ENCODE data around the gene ELOA. TPM values are rescaled to one million over a fixed set of nuclear protein-coding genes. Genes with fewer than 3 reads are reported as not detected.

Gene ELOA
- total and polyA plus RNA-seq, 2 of the 13 experiments (the other 11 are each of a cell fraction or from before 2014, with no cell fraction given), result 14.2 to 28.5 TPM

DNA sequence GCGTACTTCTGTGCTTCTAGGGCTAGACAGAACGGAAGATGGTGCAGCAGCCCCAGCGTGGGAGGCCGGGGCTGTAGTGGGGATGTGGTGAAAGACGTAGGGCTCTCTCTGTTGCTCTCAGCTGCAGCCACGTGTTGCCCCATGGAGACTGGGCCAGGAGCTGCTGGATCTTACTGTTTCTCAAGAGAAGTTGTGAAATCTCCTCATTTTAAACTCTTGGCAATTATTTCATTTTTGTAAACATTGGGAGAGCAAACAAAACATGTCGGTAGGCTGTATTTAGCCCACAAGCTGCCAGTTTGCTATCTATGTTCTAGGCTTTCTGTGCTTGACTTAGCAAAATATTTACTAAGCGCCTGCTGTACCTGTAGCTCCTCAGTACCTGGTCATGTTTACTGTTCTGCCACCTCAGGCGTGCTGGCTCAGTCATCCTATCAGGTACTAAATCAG is 15.9 kb upstream of the ELOA start (continued):
- TF ChIP-seq, protein P1, sequence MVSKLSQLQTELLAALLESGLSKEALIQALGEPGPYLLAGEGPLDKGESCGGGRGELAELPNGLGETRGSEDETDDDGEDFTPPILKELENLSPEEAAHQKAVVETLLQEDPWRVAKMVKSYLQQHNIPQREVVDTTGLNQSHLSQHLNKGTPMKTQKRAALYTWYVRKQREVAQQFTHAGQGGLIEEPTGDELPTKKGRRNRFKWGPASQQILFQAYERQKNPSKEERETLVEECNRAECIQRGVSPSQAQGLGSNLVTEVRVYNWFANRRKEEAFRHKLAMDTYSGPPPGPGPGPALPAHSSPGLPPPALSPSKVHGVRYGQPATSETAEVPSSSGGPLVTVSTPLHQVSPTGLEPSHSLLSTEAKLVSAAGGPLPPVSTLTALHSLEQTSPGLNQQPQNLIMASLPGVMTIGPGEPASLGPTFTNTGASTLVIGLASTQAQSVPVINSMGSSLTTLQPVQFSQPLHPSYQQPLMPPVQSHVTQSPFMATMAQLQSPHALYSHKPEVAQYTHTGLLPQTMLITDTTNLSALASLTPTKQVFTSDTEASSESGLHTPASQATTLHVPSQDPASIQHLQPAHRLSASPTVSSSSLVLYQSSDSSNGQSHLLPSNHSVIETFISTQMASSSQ (IDR thresholded peaks at IDR 0.05; ENCODE audit: low read depth), result 0 out of 2 replicates have a peak, but pooled peaks have one; percentile 51
- TF ChIP-seq, protein P1 (CRISPR knock-in tag; IDR thresholded peaks at IDR 0.05; ENCODE audit: borderline replicate concordance), result peak; percentile 60; the same call in 1 of the 2 replicates
- TF ChIP-seq TEAD3 (CRISPR knock-in tag; optimal IDR thresholded peaks at IDR 0.05; ENCODE audit: borderline replicate concordance) (peak; percentile 21), POLR2AphosphoS5 (IDR thresholded peaks at IDR 0.05; ENCODE audit: low read depth, low read length) (no peak), ZFP36 (IDR thresholded peaks at IDR 0.05; ENCODE audit: borderline replicate concordance, low read depth, low read length, partially characterized antibody) (no peak), THAP11 (CRISPR knock-in tag; IDR thresholded peaks at IDR 0.05) (peak; percentile 68), ETV5 (CRISPR knock-in tag; IDR thresholded peaks at IDR 0.05; ENCODE audit: borderline replicate concordance) (peak; percentile 12; the same call in 1 of the 2 replicates), ZNF451 (CRISPR knock-in tag; IDR thresholded peaks at IDR 0.05) (no peak), SSRP1 (CRISPR knock-in tag; IDR thresholded peaks at IDR 0.05) (no peak), ZNF331 (CRISPR knock-in tag; IDR thresholded peaks at IDR 0.05) (peak; percentile 37; the same call in 1 of the 2 replicates), IKZF4 (CRISPR knock-in tag; IDR thresholded peaks at IDR 0.05; ENCODE audit: borderline replicate concordance, low read depth, not compliant biosample characterization) (no peak), ZNF709 (CRISPR knock-in tag; IDR thresholded peaks at IDR 0.05) (no peak), TOPORS (CRISPR knock-in tag; IDR thresholded peaks at IDR 0.05) (no peak), MXD4 (CRISPR knock-in tag; IDR thresholded peaks at IDR 0.05) (peak; percentile 71; the same call in 1 of the 2 replicates), SALL1 (CRISPR knock-in tag; IDR thresholded peaks at IDR 0.05) (peak; percentile 98), CHCHD3 (CRISPR knock-in tag; IDR thresholded peaks at IDR 0.05) (no peak)
- TF ChIP-seq, protein P2, sequence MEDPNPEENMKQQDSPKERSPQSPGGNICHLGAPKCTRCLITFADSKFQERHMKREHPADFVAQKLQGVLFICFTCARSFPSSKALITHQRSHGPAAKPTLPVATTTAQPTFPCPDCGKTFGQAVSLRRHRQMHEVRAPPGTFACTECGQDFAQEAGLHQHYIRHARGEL (CRISPR knock-in tag; IDR thresholded peaks at IDR 0.05), result no peak
- TF ChIP-seq, protein P3, sequence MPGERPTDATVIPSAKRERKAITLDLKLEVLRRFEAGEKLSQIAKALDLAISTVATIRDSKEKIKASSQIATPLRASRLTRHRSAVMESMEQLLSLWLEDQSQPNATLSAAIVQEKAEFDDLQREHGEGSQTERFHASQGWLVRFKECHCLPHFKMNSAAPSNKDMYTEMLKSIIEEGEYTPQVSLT (CRISPR knock-in tag; IDR thresholded peaks at IDR 0.05; ENCODE audit: borderline replicate concordance, low read depth), result no peak
- TF ChIP-seq, protein P4, sequence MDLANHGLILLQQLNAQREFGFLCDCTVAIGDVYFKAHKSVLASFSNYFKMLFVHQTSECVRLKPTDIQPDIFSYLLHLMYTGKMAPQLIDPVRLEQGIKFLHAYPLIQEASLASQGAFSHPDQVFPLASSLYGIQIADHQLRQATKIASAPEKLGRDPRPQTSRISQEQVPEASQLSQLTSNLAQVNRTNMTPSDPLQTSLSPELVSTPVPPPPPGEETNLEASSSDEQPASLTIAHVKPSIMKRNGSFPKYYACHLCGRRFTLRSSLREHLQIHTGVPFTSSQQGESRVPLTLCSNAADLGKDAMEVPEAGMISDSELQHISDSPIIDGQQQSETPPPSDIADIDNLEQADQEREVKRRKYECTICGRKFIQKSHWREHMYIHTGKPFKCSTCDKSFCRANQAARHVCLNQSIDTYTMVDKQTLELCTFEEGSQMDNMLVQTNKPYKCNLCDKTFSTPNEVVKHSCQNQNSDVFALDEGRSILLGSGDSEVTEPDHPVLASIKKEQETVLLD (CRISPR knock-in tag; IDR thresholded peaks at IDR 0.05; ENCODE audit: low read depth), result no peak
- TF ChIP-seq, protein P5, sequence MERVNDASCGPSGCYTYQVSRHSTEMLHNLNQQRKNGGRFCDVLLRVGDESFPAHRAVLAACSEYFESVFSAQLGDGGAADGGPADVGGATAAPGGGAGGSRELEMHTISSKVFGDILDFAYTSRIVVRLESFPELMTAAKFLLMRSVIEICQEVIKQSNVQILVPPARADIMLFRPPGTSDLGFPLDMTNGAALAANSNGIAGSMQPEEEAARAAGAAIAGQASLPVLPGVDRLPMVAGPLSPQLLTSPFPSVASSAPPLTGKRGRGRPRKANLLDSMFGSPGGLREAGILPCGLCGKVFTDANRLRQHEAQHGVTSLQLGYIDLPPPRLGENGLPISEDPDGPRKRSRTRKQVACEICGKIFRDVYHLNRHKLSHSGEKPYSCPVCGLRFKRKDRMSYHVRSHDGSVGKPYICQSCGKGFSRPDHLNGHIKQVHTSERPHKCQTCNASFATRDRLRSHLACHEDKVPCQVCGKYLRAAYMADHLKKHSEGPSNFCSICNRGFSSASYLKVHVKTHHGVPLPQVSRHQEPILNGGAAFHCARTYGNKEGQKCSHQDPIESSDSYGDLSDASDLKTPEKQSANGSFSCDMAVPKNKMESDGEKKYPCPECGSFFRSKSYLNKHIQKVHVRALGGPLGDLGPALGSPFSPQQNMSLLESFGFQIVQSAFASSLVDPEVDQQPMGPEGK (CRISPR knock-in tag; IDR thresholded peaks at IDR 0.05), result peak; percentile 35; the same call in 1 of the 2 replicates
- TF ChIP-seq, protein P6, sequence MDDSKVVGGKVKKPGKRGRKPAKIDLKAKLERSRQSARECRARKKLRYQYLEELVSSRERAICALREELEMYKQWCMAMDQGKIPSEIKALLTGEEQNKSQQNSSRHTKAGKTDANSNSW (CRISPR knock-in tag; IDR thresholded peaks at IDR 0.05; ENCODE audit: borderline replicate concordance), result no peak
